GM21786 (cell line): ENCODE results near the gene TGFBR3L.
"Not testable (repeated sequence)": the region's sequence is repeated elsewhere in the genome, so short reads cannot be mapped to it uniquely, and the experiment has no call there.

ENCODE experiments used
- ATAC-seq: cut with Tn5 transposase; IDR thresholded peaks from one replicate; pipeline ENCODE4 v1.9.1; 2021; ENCODE audit not compliant: unreplicated experiment

TGFBR3L gene

GRCh38 chr19:7879111-7879807, 35.4 kb upstream of the TGFBR3L start:
- no peak for ATAC-seq

DNA sequence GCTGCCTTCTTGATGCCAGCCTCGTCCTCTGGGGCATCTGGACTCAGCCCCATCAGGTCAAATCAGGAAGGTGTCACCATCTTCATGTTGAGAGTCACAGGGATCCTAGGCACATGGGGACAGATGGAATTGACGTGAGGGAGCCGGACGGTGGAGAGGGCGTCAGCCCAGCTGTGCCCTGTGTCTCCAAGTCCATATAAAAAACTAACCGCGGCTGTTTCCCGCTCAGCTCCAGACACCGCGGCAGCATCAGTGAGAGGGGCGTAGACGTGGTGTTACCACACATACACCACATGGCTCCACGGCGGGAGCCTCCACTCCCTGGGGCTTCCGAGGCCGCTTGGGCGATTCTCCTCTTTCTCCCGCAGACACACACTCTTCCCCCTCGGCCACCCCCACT, 34.8 kb upstream of the TGFBR3L start:
- ATAC-seq = no peak

DNA sequence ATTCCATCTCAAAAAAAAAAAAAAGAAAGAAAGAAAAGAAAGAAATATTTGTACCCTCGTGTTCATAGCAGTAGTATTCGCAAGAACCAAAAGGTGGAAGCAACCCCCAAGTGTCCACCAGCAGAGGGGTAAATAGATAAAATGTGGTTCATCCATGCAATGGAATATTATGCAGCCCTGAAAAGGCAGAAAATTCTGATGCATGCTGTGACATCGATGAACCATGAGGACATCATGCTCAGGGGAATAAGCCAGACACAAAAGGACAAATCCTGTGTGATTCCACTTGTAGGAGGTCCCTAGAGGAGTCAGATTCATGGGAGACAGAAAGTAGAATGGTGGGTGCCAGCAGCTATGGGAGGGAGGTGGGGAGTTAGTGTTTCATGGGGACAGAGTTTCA, 32.7 kb upstream of the TGFBR3L start:
- no peak for ATAC-seq

- no peak for ATAC-seq
Observed at GRCh38 chr19:7883105-7883504, 31.5 kb upstream of the TGFBR3L start.

DNA sequence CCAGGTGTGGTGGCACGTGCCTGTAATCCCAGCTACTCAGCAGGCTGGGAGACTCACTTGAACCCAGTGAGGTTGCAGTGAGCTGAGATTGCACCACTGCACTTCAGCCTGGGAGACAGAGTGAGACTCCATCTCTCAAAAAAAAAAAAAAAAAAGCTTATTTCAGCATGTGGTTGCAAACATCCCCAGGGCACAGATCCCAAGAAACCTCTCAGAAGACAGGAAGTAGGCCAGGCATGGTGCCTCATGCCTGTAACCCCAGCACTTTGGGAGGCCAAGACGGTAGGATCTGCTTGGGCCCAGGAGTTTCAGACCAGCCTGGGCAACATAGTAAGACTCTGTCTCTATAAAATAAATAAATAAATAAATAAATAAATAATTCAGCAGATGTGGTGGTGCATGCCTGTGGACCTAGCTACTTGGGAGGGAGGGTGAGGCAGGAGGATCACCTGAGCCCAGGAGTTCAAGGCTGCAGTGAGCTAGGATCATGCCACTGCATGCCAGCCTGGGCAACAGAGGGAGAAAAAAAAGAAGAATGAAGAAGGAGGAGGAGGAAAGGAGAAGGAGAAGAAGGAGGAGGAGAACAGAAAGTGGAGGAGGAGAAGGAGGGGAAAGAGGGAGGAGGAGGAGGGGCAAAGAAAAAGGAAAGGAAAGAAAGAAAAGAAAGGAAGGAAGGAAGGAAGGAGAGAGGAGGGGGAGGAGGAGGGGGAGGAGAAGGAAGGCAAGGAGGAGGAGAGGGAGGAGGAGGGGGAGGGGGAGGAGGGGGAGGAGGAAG, 30.6 kb upstream of the TGFBR3L start:
- ATAC-seq = no peak

- no peak for ATAC-seq
Observed at GRCh38 chr19:7885818-7886217, 28.8 kb upstream of the TGFBR3L start.

DNA sequence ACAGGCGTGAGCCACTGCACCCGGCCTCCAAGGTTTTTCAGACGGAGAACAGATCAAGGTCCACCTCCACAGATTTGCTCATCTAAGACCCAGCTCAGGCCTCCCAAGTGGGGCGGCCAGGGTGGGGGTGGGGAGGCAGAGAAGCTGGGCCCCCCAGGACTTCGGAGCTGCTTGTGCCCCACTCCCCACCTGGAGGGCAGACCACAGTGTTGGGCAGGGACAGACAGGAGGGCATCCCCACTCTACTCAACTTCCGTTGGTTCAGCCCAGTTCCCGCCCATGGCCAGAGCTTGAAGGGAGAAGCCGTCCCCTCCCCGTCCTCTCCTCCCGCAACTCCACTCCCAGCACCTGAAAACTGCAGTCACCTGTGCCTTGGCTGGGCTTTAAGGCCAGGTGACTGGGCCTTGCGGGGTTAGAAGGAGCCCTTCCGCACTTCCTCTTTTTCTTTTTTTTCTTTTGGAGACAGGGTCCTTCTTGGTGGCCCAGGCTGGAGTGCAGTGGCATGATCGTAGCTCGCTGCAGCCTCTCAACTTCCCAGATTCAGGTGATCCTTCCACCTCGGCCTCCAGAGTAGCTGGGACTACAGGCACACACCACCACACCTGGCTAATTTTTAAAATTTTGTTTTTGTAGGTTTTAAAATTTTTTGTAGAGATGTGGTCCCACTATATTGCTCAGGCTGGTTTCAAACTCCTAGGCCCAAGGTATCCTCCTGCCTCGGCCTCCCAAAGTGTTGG, 27.1 kb upstream of the TGFBR3L start:
- no peak for ATAC-seq

DNA sequence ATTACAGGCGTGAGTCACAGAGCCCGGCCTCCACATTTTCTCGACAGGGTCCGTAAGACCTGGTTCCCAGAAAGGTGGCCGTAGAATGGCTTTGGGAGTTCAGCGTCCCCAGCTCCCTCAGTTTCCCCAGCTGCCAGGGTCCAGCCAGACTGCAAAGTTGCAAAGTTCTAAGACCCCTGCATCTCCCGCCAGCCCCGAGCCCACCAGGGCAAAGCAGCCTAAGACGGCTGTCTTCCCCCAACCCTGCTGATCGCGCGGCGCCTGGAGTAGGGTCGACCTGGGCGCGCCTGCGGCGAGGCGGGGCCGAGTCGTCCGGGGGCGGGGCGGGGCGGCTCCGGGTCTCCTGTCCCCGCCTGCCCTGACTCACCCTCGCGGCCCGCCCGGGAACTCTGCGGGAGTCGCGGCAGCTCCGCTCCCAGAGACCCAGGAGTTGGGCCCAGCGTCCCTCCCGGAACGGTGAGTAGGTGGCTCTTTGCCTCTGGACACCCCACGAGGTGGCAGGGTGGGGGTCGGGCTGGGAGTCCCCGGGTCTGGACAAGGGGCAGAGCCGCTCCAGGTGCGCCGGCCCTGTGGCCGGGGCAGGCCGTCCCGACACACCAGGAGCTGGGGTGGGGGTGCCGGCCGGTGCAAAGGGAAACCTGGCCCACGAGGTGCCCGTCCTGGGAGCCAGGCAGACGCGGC, 26.3 kb upstream of the TGFBR3L start, which contains the start of gene LRRC8E:
Gene LRRC8E, plus strand, starts transcription at position 366 of the 681 bp plus-strand sequence. CDS start 7,094 bp downstream, outside the sequence.
- no peak for ATAC-seq

GRCh38 chr19:7888826-7889217, 25.8 kb upstream of the TGFBR3L start:
- no peak for ATAC-seq

GRCh38 chr19:7893362-7894101, 21.1 kb upstream of the TGFBR3L start:
- not testable (repeated sequence) for ATAC-seq

DNA sequence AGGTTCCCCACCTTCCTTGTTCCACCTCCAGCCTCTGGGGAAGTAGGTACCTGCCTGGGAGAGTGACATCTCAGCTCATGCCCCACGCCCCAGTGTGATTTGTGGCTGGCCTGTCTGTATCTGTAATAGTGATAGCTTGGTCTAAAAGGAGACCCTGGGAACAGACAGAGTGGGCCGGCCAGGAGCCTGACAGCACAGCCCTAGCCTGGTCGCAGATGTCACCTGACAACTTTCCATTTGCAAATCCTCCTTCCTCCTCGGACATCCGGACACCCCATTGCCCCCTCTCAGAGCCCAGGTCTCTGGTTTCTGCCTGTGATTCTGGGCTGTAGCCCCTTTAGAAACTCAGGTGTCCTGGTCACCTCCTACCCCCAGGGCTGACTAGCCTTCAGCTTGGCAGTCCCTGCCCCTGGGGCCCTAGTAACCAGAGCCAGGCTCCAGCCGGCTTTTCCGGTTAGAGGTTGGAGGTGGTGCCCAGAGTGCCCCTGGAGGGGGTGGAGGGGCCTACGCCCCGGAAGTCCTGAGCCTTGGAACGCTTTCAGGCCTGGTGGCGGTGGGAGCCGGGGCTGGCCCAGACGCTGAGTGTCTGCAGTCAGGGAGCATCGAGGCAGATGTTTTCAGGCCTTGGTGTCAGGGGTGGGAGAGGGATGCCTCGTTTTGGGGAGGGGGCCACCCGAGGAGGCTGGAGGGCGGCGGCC, 19.9 kb upstream of the TGFBR3L start:
- no peak for ATAC-seq

GRCh38 chr19:7895565-7895964, 19.1 kb upstream of the TGFBR3L start:
- ATAC-seq = no peak

- ATAC-seq = no peak
Observed at GRCh38 chr19:7897292-7897691, 17.3 kb upstream of the TGFBR3L start.

GRCh38 chr19:7898967-7899366, 15.7 kb upstream of the TGFBR3L start:
- no peak for ATAC-seq

- no peak for ATAC-seq
Observed at GRCh38 chr19:7899751-7900378, 14.8 kb upstream of the TGFBR3L start.

- no peak for ATAC-seq
Observed at GRCh38 chr19:7900401-7900870, 14.2 kb upstream of the TGFBR3L start.

GRCh38 chr19:7900931-7901330, 13.7 kb upstream of the TGFBR3L start:
- no peak for ATAC-seq

DNA sequence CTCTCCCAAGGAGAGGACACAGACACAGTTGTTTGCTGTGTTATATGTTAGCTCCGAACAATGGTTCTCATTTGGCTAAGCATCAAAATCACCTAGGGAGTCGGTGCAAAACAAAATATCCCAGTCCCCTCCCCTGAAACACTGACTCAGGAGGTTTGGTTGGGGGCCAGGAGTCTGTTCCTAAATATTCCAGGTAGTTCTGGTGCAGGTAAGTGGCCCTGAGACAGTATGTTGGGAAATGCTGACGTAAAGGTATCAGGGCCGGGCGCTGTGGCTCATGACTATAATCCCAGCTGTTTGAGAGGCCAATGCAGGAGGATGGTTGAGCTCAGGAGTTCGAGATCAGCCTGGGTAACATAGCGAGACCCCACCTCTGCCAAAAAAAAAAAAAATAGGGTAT, 13.3 kb upstream of the TGFBR3L start:
- no peak for ATAC-seq

DNA sequence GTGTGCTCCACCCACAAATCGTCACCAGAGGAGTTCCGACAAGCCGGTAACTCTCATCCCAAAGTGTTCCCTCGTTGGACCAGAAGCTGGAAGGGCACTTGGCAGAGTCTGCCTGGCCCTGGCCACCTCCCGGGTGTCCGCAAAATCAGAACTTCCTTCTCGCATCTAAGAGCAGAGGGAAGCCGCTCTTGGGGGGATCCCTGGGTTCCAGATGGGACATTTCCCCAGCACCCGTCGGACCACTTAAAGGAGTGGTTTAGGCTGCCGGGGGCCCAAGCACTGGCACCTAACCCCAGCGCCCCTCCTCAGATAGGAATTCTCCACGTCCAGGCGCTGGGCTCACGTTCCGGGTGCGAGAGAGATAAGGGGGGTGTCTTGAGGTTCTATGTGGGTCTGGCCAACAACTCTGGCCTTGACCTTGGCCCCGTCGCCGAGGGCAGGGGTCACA, 11.8 kb upstream of the TGFBR3L start:
- no peak for ATAC-seq
